H1 (cell line): ENCODE results near the gene FUBP3. TPM values are rescaled to one million over a fixed set of nuclear protein-coding genes. Genes with fewer than 3 reads are reported as not detected.

Experiments used
- SIX5 ChIP-seq: IDR thresholded peaks from 2 replicates; pipeline ENCODE4 v1.6.1; 2011; ENCODE audit warnings: mild to moderate bottlenecking, low read depth, low read length
- TEAD4 ChIP-seq: IDR thresholded peaks from 2 replicates; pipeline ENCODE4 v1.6.1; 2012; ENCODE audit warnings: low read depth, low read length, inconsistent platforms, mixed read lengths
- polyA plus RNA-seq, 7 experiments: library from polyadenylated mRNA; depleted of rRNA in 3 of 7; stranded (reverse) in 5 of 7; unstranded in 2 of 7; fragments of >200 nt in 5 of 7; fragments of 200-250 nt in 2 of 7; gene quantifications; 1 replicate in 5 of 7; 2 replicates in 1 of 7; 4 replicates in 1 of 7; pipeline versions ENCODE4 v1.2.1 to v1.2.3, GENCODE V29; 2011 to 2013; ENCODE audit warnings: missing spikeins in 2 of 7, mixed read lengths in 2 of 7
- total RNA-seq: library from RNA; stranded (reverse); fragmentation: NEBNext Ultra II Directional; extraction: Animal tissue kit (Norgen Biotek cat#: 25700); gene quantifications from 2 replicates; pipeline ENCODE4 v1.2.1, GENCODE V29; 2021

The FUBP3 gene
- total and polyA plus RNA-seq, 2 of the 8 experiments (the other 6 are each of a cell fraction or from before 2014, with no cell fraction given), result 23.7 to 76.4 TPM

DNA sequence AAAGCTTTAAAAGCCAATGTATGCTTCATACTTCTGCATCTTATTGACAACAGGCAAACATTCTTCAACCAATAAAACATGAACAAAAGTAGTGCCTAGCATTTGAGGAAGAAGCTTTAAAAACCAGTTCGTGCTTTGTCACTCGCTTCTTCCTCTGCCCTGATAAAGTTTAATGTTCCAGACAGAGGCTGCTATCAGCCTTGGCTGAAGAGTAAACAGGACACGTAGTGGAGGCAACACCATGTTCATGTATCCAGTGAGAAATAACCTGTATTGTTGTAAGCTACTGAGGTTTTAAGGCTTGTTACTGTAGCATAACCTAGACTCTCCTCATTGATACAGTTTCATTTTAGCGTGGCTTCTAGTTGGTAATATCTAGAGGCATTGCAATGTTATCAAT is 3.2 kb upstream of the FUBP3 start (continued):
- TF ChIP-seq SIX5 (no peak), TEAD4 (no peak)
